ENCODE results near the gene RHD. TPM values are rescaled to one million over a fixed set of nuclear protein-coding genes. Genes with fewer than 3 reads are reported as not detected.

RHD gene
- total and polyA plus RNA-seq, 2 experiments from 2014 or later = 0.21 to 0.26 TPM

DNA sequence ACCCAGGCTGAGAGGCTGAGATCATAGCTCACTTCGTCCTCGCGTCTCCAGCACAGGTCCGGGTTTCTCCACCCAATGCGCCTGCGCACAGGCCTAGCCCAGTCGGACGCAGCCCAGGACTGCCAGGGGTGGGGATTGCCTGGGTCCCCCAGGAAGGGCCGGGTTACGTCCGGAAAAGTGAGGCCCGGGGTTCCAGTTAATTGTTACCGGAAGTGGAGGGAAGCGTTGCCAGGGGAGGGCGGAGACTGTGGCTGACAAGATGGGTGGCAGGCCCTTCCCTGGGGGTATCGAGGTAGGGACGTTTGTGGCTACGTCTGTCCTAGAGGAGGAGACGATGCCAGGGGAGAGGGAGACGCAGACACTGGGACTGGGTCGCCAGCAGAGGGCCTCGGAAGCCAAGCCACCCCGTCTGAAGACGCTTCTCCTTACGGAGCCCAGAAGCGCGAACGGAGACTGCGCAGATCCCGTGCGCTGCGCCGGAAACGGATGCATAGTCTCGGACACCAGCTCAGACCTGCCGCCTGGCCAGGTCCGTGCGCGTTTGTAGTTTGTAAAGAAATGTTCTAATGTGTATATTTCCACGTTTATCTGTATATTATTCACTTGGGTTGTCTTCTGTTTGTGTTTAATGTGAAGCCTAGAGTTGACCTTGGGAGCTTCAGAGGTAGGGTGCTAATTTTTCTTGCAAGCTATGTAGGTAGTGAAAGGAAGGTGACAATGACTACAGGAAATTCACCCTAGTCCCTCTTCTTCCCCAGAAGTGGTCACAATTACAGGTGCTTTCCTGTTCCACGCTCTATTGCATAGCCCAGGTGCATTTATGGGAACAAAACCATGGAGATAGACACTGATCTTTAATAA lies 32.4 kb upstream of the RHD start:
- H3K27ac ChIP-seq (ENCODE audit: low read depth) = peak overlapping the region; percentile 81
- TF ChIP-seq EZH2 (IDR thresholded peaks at IDR 0.05; ENCODE audit: low read depth, unreplicated experiment) = no peak
- TF ChIP-seq EZH2phosphoT487 (IDR thresholded peaks at IDR 0.05; ENCODE audit: unreplicated experiment) = no peak
- TF ChIP-seq JUNB (IDR thresholded peaks at IDR 0.05; ENCODE audit: unreplicated experiment) = no peak
- TF ChIP-seq POLR2AphosphoS5 (IDR thresholded peaks at IDR 0.05; ENCODE audit: low read depth) = peak; percentile 76
- no peak for TF ChIP-seq ZNF331 (CRISPR knock-in tag; IDR thresholded peaks at IDR 0.05; ENCODE audit: low read depth)
- TF ChIP-seq, protein P1, sequence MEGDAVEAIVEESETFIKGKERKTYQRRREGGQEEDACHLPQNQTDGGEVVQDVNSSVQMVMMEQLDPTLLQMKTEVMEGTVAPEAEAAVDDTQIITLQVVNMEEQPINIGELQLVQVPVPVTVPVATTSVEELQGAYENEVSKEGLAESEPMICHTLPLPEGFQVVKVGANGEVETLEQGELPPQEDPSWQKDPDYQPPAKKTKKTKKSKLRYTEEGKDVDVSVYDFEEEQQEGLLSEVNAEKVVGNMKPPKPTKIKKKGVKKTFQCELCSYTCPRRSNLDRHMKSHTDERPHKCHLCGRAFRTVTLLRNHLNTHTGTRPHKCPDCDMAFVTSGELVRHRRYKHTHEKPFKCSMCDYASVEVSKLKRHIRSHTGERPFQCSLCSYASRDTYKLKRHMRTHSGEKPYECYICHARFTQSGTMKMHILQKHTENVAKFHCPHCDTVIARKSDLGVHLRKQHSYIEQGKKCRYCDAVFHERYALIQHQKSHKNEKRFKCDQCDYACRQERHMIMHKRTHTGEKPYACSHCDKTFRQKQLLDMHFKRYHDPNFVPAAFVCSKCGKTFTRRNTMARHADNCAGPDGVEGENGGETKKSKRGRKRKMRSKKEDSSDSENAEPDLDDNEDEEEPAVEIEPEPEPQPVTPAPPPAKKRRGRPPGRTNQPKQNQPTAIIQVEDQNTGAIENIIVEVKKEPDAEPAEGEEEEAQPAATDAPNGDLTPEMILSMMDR (conservative IDR thresholded peaks at IDR 0.05; ENCODE audit: low read depth in 2 of 2) = peak; percentile 38 to 69
- no peak for TF ChIP-seq ZNF114 (CRISPR knock-in tag; IDR thresholded peaks at IDR 0.05)
- TF ChIP-seq NANOG (IDR thresholded peaks at IDR 0.05; ENCODE audit: borderline replicate concordance) = no peak
- TF ChIP-seq, protein P2, sequence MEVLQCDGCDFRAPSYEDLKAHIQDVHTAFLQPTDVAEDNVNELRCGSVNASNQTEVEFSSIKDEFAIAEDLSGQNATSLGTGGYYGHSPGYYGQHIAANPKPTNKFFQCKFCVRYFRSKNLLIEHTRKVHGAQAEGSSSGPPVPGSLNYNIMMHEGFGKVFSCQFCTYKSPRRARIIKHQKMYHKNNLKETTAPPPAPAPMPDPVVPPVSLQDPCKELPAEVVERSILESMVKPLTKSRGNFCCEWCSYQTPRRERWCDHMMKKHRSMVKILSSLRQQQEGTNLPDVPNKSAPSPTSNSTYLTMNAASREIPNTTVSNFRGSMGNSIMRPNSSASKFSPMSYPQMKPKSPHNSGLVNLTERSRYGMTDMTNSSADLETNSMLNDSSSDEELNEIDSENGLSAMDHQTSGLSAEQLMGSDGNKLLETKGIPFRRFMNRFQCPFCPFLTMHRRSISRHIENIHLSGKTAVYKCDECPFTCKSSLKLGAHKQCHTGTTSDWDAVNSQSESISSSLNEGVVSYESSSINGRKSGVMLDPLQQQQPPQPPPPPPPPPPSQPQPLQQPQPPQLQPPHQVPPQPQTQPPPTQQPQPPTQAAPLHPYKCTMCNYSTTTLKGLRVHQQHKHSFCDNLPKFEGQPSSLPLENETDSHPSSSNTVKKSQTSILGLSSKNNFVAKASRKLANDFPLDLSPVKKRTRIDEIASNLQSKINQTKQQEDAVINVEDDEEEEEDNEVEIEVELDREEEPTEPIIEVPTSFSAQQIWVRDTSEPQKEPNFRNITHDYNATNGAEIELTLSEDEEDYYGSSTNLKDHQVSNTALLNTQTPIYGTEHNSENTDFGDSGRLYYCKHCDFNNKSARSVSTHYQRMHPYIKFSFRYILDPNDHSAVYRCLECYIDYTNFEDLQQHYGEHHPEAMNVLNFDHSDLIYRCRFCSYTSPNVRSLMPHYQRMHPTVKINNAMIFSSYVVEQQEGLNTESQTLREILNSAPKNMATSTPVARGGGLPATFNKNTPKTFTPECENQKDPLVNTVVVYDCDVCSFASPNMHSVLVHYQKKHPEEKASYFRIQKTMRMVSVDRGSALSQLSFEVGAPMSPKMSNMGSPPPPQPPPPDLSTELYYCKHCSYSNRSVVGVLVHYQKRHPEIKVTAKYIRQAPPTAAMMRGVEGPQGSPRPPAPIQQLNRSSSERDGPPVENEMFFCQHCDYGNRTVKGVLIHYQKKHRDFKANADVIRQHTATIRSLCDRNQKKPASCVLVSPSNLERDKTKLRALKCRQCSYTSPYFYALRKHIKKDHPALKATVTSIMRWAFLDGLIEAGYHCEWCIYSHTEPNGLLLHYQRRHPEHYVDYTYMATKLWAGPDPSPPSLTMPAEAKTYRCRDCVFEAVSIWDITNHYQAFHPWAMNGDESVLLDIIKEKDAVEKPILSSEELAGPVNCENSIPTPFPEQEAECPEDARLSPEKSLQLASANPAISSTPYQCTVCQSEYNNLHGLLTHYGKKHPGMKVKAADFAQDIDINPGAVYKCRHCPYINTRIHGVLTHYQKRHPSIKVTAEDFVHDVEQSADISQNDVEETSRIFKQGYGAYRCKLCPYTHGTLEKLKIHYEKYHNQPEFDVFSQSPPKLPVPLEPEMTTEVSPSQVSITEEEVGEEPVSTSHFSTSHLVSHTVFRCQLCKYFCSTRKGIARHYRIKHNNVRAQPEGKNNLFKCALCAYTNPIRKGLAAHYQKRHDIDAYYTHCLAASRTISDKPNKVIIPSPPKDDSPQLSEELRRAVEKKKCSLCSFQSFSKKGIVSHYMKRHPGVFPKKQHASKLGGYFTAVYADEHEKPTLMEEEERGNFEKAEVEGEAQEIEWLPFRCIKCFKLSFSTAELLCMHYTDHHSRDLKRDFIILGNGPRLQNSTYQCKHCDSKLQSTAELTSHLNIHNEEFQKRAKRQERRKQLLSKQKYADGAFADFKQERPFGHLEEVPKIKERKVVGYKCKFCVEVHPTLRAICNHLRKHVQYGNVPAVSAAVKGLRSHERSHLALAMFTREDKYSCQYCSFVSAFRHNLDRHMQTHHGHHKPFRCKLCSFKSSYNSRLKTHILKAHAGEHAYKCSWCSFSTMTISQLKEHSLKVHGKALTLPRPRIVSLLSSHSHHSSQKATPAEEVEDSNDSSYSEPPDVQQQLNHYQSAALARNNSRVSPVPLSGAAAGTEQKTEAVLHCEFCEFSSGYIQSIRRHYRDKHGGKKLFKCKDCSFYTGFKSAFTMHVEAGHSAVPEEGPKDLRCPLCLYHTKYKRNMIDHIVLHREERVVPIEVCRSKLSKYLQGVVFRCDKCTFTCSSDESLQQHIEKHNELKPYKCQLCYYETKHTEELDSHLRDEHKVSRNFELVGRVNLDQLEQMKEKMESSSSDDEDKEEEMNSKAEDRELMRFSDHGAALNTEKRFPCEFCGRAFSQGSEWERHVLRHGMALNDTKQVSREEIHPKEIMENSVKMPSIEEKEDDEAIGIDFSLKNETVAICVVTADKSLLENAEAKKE (CRISPR knock-in tag; IDR thresholded peaks at IDR 0.05) = no peak
- TF ChIP-seq, protein P3, sequence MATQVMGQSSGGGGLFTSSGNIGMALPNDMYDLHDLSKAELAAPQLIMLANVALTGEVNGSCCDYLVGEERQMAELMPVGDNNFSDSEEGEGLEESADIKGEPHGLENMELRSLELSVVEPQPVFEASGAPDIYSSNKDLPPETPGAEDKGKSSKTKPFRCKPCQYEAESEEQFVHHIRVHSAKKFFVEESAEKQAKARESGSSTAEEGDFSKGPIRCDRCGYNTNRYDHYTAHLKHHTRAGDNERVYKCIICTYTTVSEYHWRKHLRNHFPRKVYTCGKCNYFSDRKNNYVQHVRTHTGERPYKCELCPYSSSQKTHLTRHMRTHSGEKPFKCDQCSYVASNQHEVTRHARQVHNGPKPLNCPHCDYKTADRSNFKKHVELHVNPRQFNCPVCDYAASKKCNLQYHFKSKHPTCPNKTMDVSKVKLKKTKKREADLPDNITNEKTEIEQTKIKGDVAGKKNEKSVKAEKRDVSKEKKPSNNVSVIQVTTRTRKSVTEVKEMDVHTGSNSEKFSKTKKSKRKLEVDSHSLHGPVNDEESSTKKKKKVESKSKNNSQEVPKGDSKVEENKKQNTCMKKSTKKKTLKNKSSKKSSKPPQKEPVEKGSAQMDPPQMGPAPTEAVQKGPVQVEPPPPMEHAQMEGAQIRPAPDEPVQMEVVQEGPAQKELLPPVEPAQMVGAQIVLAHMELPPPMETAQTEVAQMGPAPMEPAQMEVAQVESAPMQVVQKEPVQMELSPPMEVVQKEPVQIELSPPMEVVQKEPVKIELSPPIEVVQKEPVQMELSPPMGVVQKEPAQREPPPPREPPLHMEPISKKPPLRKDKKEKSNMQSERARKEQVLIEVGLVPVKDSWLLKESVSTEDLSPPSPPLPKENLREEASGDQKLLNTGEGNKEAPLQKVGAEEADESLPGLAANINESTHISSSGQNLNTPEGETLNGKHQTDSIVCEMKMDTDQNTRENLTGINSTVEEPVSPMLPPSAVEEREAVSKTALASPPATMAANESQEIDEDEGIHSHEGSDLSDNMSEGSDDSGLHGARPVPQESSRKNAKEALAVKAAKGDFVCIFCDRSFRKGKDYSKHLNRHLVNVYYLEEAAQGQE (IDR thresholded peaks at IDR 0.05; ENCODE audit: unreplicated experiment) = no peak
- TF ChIP-seq STAT1 (IDR thresholded peaks at IDR 0.05; ENCODE audit: unreplicated experiment) = no peak
- TF ChIP-seq, protein P4, sequence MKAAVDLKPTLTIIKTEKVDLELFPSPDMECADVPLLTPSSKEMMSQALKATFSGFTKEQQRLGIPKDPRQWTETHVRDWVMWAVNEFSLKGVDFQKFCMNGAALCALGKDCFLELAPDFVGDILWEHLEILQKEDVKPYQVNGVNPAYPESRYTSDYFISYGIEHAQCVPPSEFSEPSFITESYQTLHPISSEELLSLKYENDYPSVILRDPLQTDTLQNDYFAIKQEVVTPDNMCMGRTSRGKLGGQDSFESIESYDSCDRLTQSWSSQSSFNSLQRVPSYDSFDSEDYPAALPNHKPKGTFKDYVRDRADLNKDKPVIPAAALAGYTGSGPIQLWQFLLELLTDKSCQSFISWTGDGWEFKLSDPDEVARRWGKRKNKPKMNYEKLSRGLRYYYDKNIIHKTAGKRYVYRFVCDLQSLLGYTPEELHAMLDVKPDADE (IDR thresholded peaks at IDR 0.05) = peak; percentile 74
- peak; percentile 72 for TF ChIP-seq CREB1 (CRISPR knock-in tag; IDR thresholded peaks at IDR 0.05; ENCODE audit: low read depth)
- peak overlapping the region; percentile 50 for H3K4me3 ChIP-seq
- ATAC-seq (peak; percentile 91), DNase-seq (ENCODE audit: low spot score) (peak; percentile 96)
- Mint-ChIP-seq H3K4me1 (no peaks in the 10 kb centered on the region; the same call in 1 of the 3 replicates), H3K36me3 (ENCODE audit: low read depth) (peaks cover 35% of the 10 kb centered on the region), H3K9me3 (no peaks in the 10 kb centered on the region), H3K27me3 (ENCODE audit: insufficient read depth, low read depth, poor library complexity) (peaks cover 11% of the 10 kb centered on the region), H3K27ac (peak overlapping the region; percentile 99), H3K4me3 (peak overlapping the region; percentile 93)
- peaks cover 11% of the 10 kb centered on the region for H3F3A ChIP-seq (replicated peaks; ENCODE audit: low read depth)
- H3K4me1 ChIP-seq (ENCODE audit: insufficient read depth) = peaks cover 10% of the 10 kb centered on the region; the same call in 1 of the 2 replicates
- H3K27me3 ChIP-seq (ENCODE audit: insufficient read depth) = no peaks in the 10 kb centered on the region
- H3K9me2 ChIP-seq (ENCODE audit: insufficient read depth) = no peaks in the 10 kb centered on the region
- no peaks in the 10 kb centered on the region; the same call in none of the 2 replicates for H4K20me1 ChIP-seq (replicated peaks; ENCODE audit: insufficient read depth)
- H3K4me2 ChIP-seq = peak overlapping the region; percentile 70
- peaks cover 31% of the 10 kb centered on the region for H3K36me3 ChIP-seq (ENCODE audit: insufficient read depth)
- H3K79me2 ChIP-seq (replicated peaks; ENCODE audit: insufficient read depth) = peaks cover 19% of the 10 kb centered on the region
- 0 out of 2 replicates have a peak overlapping the region, but pooled peaks have one; percentile 6 for H2AFZ ChIP-seq

All from GM23338 (cell line).